ENCODE data around the gene AGTR1.
"Not testable (repeated sequence)": the region's sequence is repeated elsewhere in the genome, so short reads cannot be mapped to it uniquely, and the experiment has no call there.

Gene AGTR1

GRCh38 chr3:148737104-148737530 is 39.4 kb downstream of the AGTR1 start:
- Histone ChIP-seq H3K9me3 (ENCODE audit: control insufficient read depth, insufficient read depth, low read length) (no peaks in the 10 kb centered on the region), H3K4me3 (ENCODE audit: low read length) (no peak overlapping the region), H3K27ac (ENCODE audit: low read length) (no peak overlapping the region), H3K27me3 (ENCODE audit: control insufficient read depth, insufficient read depth, low read length) (no peaks in the 10 kb centered on the region), H3K36me3 (ENCODE audit: control insufficient read depth, insufficient read depth, low read length) (no peaks in the 10 kb centered on the region), H3K4me1 (ENCODE audit: control insufficient read depth, insufficient read depth, low read length) (no peaks in the 10 kb centered on the region)
- WGBS (ENCODE audit: insufficient coverage, insufficient read length), result no CpG with 5 or more reads among the region's 2 CpGs
- no peak for DNase-seq (ENCODE audit: low read depth, low spot score)

GRCh38 chr3:148739720-148740119 is 42.0 kb downstream of the AGTR1 start:
- no peak for DNase-seq (ENCODE audit: low read depth, low spot score)
- no peaks in the 10 kb centered on the region for H3K27me3 ChIP-seq (ENCODE audit: control insufficient read depth, insufficient read depth, low read length)
- no peaks in the 10 kb centered on the region for H3K4me1 ChIP-seq (ENCODE audit: control insufficient read depth, insufficient read depth, low read length)
- WGBS (ENCODE audit: insufficient coverage, insufficient read length), result no CpG with 5 or more reads among the region's 1 CpG
- no peak overlapping the region for H3K27ac ChIP-seq (ENCODE audit: low read length)
- H3K9me3 ChIP-seq (ENCODE audit: control insufficient read depth, insufficient read depth, low read length), result no peaks in the 10 kb centered on the region
- no peak overlapping the region for H3K4me3 ChIP-seq (ENCODE audit: low read length)
- H3K36me3 ChIP-seq (ENCODE audit: control insufficient read depth, insufficient read depth, low read length), result no peaks in the 10 kb centered on the region

GRCh38 chr3:148740291-148740690 is 42.6 kb downstream of the AGTR1 start:
- H3K4me3 ChIP-seq (ENCODE audit: low read length), result no peak overlapping the region
- no peaks in the 10 kb centered on the region for H3K9me3 ChIP-seq (ENCODE audit: control insufficient read depth, insufficient read depth, low read length)
- H3K36me3 ChIP-seq (ENCODE audit: control insufficient read depth, insufficient read depth, low read length), result no peaks in the 10 kb centered on the region
- DNase-seq (ENCODE audit: low read depth, low spot score), result no peak
- no peaks in the 10 kb centered on the region for H3K27me3 ChIP-seq (ENCODE audit: control insufficient read depth, insufficient read depth, low read length)
- no CpG with 5 or more reads among the region's 2 CpGs for WGBS (ENCODE audit: insufficient coverage, insufficient read length)
- no peaks in the 10 kb centered on the region for H3K4me1 ChIP-seq (ENCODE audit: control insufficient read depth, insufficient read depth, low read length)
- no peak overlapping the region for H3K27ac ChIP-seq (ENCODE audit: low read length)

- no peak overlapping the region for H3K27ac ChIP-seq (ENCODE audit: low read length)
- H3K27me3 ChIP-seq (ENCODE audit: control insufficient read depth, insufficient read depth, low read length), result no peaks in the 10 kb centered on the region
- H3K4me3 ChIP-seq (ENCODE audit: low read length), result no peak overlapping the region
- no CpG with 5 or more reads among the region's 10 CpGs for WGBS (ENCODE audit: insufficient coverage, insufficient read length)
- H3K36me3 ChIP-seq (ENCODE audit: control insufficient read depth, insufficient read depth, low read length), result no peaks in the 10 kb centered on the region
- no peak for DNase-seq (ENCODE audit: low read depth, low spot score)
- no peaks in the 10 kb centered on the region for H3K9me3 ChIP-seq (ENCODE audit: control insufficient read depth, insufficient read depth, low read length)
- H3K4me1 ChIP-seq (ENCODE audit: control insufficient read depth, insufficient read depth, low read length), result no peaks in the 10 kb centered on the region
Observed at GRCh38 chr3:148741219-148741618, 43.5 kb downstream of the AGTR1 start.

GRCh38 chr3:148742118-148742517 is 44.4 kb downstream of the AGTR1 start:
- Histone ChIP-seq H3K36me3 (ENCODE audit: control insufficient read depth, insufficient read depth, low read length) (no peaks in the 10 kb centered on the region), H3K4me3 (ENCODE audit: low read length) (no peak overlapping the region), H3K27ac (ENCODE audit: low read length) (no peak overlapping the region), H3K9me3 (ENCODE audit: control insufficient read depth, insufficient read depth, low read length) (no peaks in the 10 kb centered on the region), H3K4me1 (ENCODE audit: control insufficient read depth, insufficient read depth, low read length) (no peaks in the 10 kb centered on the region), H3K27me3 (ENCODE audit: control insufficient read depth, insufficient read depth, low read length) (no peaks in the 10 kb centered on the region)
- WGBS (ENCODE audit: insufficient coverage, insufficient read length), result no CpG with 5 or more reads among the region's 6 CpGs
- DNase-seq (ENCODE audit: low read depth, low spot score), result no peak

- Histone ChIP-seq H3K36me3 (ENCODE audit: control insufficient read depth, insufficient read depth, low read length) (no peaks in the 10 kb centered on the region), H3K4me1 (ENCODE audit: control insufficient read depth, insufficient read depth, low read length) (no peaks in the 10 kb centered on the region), H3K27ac (ENCODE audit: low read length) (no peak overlapping the region), H3K4me3 (ENCODE audit: low read length) (no peak overlapping the region), H3K27me3 (ENCODE audit: control insufficient read depth, insufficient read depth, low read length) (no peaks in the 10 kb centered on the region), H3K9me3 (ENCODE audit: control insufficient read depth, insufficient read depth, low read length) (no peaks in the 10 kb centered on the region)
- DNase-seq (ENCODE audit: low read depth, low spot score), result no peak
- no CpG with 5 or more reads among the region's 5 CpGs for WGBS (ENCODE audit: insufficient coverage, insufficient read length)
Observed at GRCh38 chr3:148746053-148746452, 48.4 kb downstream of the AGTR1 start.

GRCh38 chr3:148748283-148748682 is 50.6 kb downstream of the AGTR1 start:
- no peaks in the 10 kb centered on the region for H3K27me3 ChIP-seq (ENCODE audit: control insufficient read depth, insufficient read depth, low read length)
- no CpG with 5 or more reads among the region's 3 CpGs for WGBS (ENCODE audit: insufficient coverage, insufficient read length)
- no peak overlapping the region for H3K4me3 ChIP-seq (ENCODE audit: low read length)
- DNase-seq (ENCODE audit: low read depth, low spot score), result no peak
- no peak overlapping the region for H3K27ac ChIP-seq (ENCODE audit: low read length)
- no peaks in the 10 kb centered on the region for H3K4me1 ChIP-seq (ENCODE audit: control insufficient read depth, insufficient read depth, low read length)
- no peaks in the 10 kb centered on the region for H3K36me3 ChIP-seq (ENCODE audit: control insufficient read depth, insufficient read depth, low read length)
- no peaks in the 10 kb centered on the region for H3K9me3 ChIP-seq (ENCODE audit: control insufficient read depth, insufficient read depth, low read length)

- H3K27ac ChIP-seq (ENCODE audit: low read length), result no peak overlapping the region
- WGBS (ENCODE audit: insufficient coverage, insufficient read length), result no CpG with 5 or more reads among the region's 3 CpGs
- no peaks in the 10 kb centered on the region for H3K9me3 ChIP-seq (ENCODE audit: control insufficient read depth, insufficient read depth, low read length)
- H3K4me1 ChIP-seq (ENCODE audit: control insufficient read depth, insufficient read depth, low read length), result no peaks in the 10 kb centered on the region
- no peaks in the 10 kb centered on the region for H3K27me3 ChIP-seq (ENCODE audit: control insufficient read depth, insufficient read depth, low read length)
- no peak for DNase-seq (ENCODE audit: low read depth, low spot score)
- H3K4me3 ChIP-seq (ENCODE audit: low read length), result no peak overlapping the region
- H3K36me3 ChIP-seq (ENCODE audit: control insufficient read depth, insufficient read depth, low read length), result no peaks in the 10 kb centered on the region
Observed at GRCh38 chr3:148750296-148750695, 52.6 kb downstream of the AGTR1 start.

- no peak for DNase-seq (ENCODE audit: low read depth, low spot score)
- Histone ChIP-seq H3K9me3 (ENCODE audit: control insufficient read depth, insufficient read depth, low read length) (no peaks in the 10 kb centered on the region), H3K4me1 (ENCODE audit: control insufficient read depth, insufficient read depth, low read length) (no peaks in the 10 kb centered on the region), H3K27me3 (ENCODE audit: control insufficient read depth, insufficient read depth, low read length) (no peaks in the 10 kb centered on the region), H3K27ac (ENCODE audit: low read length) (no peak overlapping the region), H3K36me3 (ENCODE audit: control insufficient read depth, insufficient read depth, low read length) (no peaks in the 10 kb centered on the region), H3K4me3 (ENCODE audit: low read length) (no peak overlapping the region)
- no CpG with 5 or more reads among the region's 3 CpGs for WGBS (ENCODE audit: insufficient coverage, insufficient read length)
Observed at GRCh38 chr3:148751461-148751860, 53.8 kb downstream of the AGTR1 start.

- not testable (repeated sequence) for H3K27ac ChIP-seq (ENCODE audit: low read length); H3K27me3 ChIP-seq (ENCODE audit: control insufficient read depth, insufficient read depth, low read length); H3K9me3 ChIP-seq (ENCODE audit: control insufficient read depth, insufficient read depth, low read length); H3K4me3 ChIP-seq (ENCODE audit: low read length); H3K4me1 ChIP-seq (ENCODE audit: control insufficient read depth, insufficient read depth, low read length); DNase-seq (ENCODE audit: low read depth, low spot score); H3K36me3 ChIP-seq (ENCODE audit: control insufficient read depth, insufficient read depth, low read length)
- no CpG with 5 or more reads among the region's 5 CpGs for WGBS (ENCODE audit: insufficient coverage, insufficient read length)
Observed at GRCh38 chr3:148753385-148753784, 55.7 kb downstream of the AGTR1 start.

GRCh38 chr3:148755570-148755969 is 57.9 kb downstream of the AGTR1 start:
- Histone ChIP-seq H3K4me3 (ENCODE audit: low read length) (no peak overlapping the region), H3K27ac (ENCODE audit: low read length) (no peak overlapping the region), H3K36me3 (ENCODE audit: control insufficient read depth, insufficient read depth, low read length) (no peaks in the 10 kb centered on the region), H3K27me3 (ENCODE audit: control insufficient read depth, insufficient read depth, low read length) (no peaks in the 10 kb centered on the region), H3K4me1 (ENCODE audit: control insufficient read depth, insufficient read depth, low read length) (no peaks in the 10 kb centered on the region), H3K9me3 (ENCODE audit: control insufficient read depth, insufficient read depth, low read length) (no peaks in the 10 kb centered on the region)
- DNase-seq (ENCODE audit: low read depth, low spot score), result no peak

Measured in iPS DF 6.9 (cell line).